HL-60 (cell line): Measurements from ENCODE around the gene BICD2.

Experiments
- DNase-seq, 2 experiments: peaks; one replicate each; pipeline ENCODE4 v3.0.0-alpha.2; 2010 to 2020; ENCODE audit warnings: low read depth in 1 of 2, low spot score in 1 of 2
- H3K27ac ChIP-seq: fragments of 250-450 bp; sonication (Bioruptor Pico); replicated peaks from 2 replicates; pipeline ENCODE4 v1.5.1; 2020; ENCODE audit warnings: mild to moderate bottlenecking, moderate library complexity
- H3K27me3 ChIP-seq: fragments of 250-450 bp; sonication (Bioruptor Pico); 2 replicates; pipeline ENCODE4 v1.5.1; 2021; ENCODE audit warnings: mild to moderate bottlenecking, moderate library complexity; ENCODE audit not compliant: insufficient read depth, poor library complexity, severe bottlenecking
- H3K4me3 ChIP-seq: replicated peaks from 2 replicates; pipeline ENCODE4 v1.5.1; 2011; ENCODE audit warnings: mild to moderate bottlenecking, control low read depth, low read length; ENCODE audit not compliant: insufficient read depth
- CTCF ChIP-seq: IDR thresholded peaks from one replicate; pipeline ENCODE4 v1.5.1; 2011; ENCODE audit warnings: low read length, control low read depth, inconsistent platforms; ENCODE audit not compliant: insufficient read depth
- GABPA ChIP-seq: IDR thresholded peaks from 2 replicates; pipeline ENCODE4 v1.6.1; 2012; ENCODE audit warnings: low read depth
- POLR2AphosphoS5 ChIP-seq: IDR thresholded peaks from 2 replicates; pipeline ENCODE4 v1.6.1; 2012; ENCODE audit warnings: low read depth
- REST ChIP-seq: IDR thresholded peaks from 2 replicates; pipeline ENCODE4 v1.6.1; 2012; ENCODE audit warnings: low read depth; ENCODE audit not compliant: insufficient replicate concordance
- SPI1 ChIP-seq: IDR thresholded peaks from 2 replicates; pipeline ENCODE4 v1.6.1; 2012; ENCODE audit warnings: low read depth, mild to moderate bottlenecking, borderline replicate concordance

The BICD2 gene

GRCh38 chr9:92790542-92791527, 26.2 kb upstream of the BICD2 start:
- H3K27me3 ChIP-seq = no peaks in the 10 kb centered on the region
- H3K27ac ChIP-seq = no peak overlapping the region
- peak in 1 of 2 experiments; percentile 70 for DNase-seq
- H3K4me3 ChIP-seq = no peak overlapping the region
- TF ChIP-seq REST (no peak), CTCF (peak; percentile 85), SPI1 (no peak), POLR2AphosphoS5 (no peak), GABPA (no peak)

GRCh38 chr9:92786298-92786697, 21.7 kb upstream of the BICD2 start:
- no peaks in the 10 kb centered on the region for H3K27me3 ChIP-seq
- H3K4me3 ChIP-seq = no peak overlapping the region
- TF ChIP-seq POLR2AphosphoS5 = no peak
- TF ChIP-seq SPI1 = no peak
- no peak for TF ChIP-seq GABPA
- TF ChIP-seq REST = no peak
- TF ChIP-seq CTCF = no peak
- no peak overlapping the region for H3K27ac ChIP-seq
- no peak for DNase-seq

GRCh38 chr9:92781899-92782298, 17.3 kb upstream of the BICD2 start:
- no peak overlapping the region for H3K27ac ChIP-seq
- no peaks in the 10 kb centered on the region for H3K27me3 ChIP-seq
- TF ChIP-seq POLR2AphosphoS5 (no peak), SPI1 (no peak), CTCF (no peak), REST (no peak), GABPA (no peak)
- H3K4me3 ChIP-seq = no peak overlapping the region
- no peak for DNase-seq
